ENCODE results near the gene UBE4B. TPM values are rescaled to one million over a fixed set of nuclear protein-coding genes. Genes with fewer than 3 reads are reported as not detected.

The UBE4B gene
- total and polyA plus RNA-seq, 9 donors: 26.3 to 46.9 (median 38.9) TPM

GRCh38 chr1:10042746-10043145 is 10.0 kb downstream of the UBE4B start:
- Histone ChIP-seq H3K4me1 (ENCODE audit: insufficient read depth) (peaks cover 32% of the 10 kb centered on the region), H3K27ac (no peak overlapping the region), H3K36me3 (no peaks in the 10 kb centered on the region), H3K4me3 (no peak overlapping the region), H3K27me3 (no peaks in the 10 kb centered on the region), H3K9me3 (no peaks in the 10 kb centered on the region)
- no peak for DNase-seq
- WGBS, 3 donors: 89 to 92% (median 91%) methylated on average over 4 of the region's 4 CpGs
- TF ChIP-seq CTCF (IDR thresholded peaks at IDR 0.05): no peak
- TF ChIP-seq POLR2A (IDR thresholded peaks at IDR 0.05): no peak
- TF ChIP-seq EP300 (IDR thresholded peaks at IDR 0.05): no peak
- intact Hi-C loops (cut with DNase I): no loop called here

GRCh38 chr1:10045480-10046355 is 13.0 kb downstream of the UBE4B start:
- peak overlapping the region; percentile 45 to 50 for H3K27ac ChIP-seq
- H3K4me1 ChIP-seq (ENCODE audit: insufficient read depth): peaks cover 24% of the 10 kb centered on the region
- H3K36me3 ChIP-seq: no peaks in the 10 kb centered on the region
- DNase-seq: peak in 1 of 5 donors; percentile 44
- no peaks in the 10 kb centered on the region for H3K9me3 ChIP-seq
- H3K4me3 ChIP-seq: no peak overlapping the region
- no peak for TF ChIP-seq POLR2A (IDR thresholded peaks at IDR 0.05)
- no peak for TF ChIP-seq EP300 (IDR thresholded peaks at IDR 0.05)
- no peak for TF ChIP-seq CTCF (IDR thresholded peaks at IDR 0.05)
- no peaks in the 10 kb centered on the region for H3K27me3 ChIP-seq
- intact Hi-C loops (cut with DNase I): no loop called here
- WGBS, 3 donors: 49 to 52% (median 50%) methylated on average over 8 of the region's 8 CpGs

- Histone ChIP-seq H3K27ac (peak overlapping the region; percentile 45 to 50), H3K36me3 (no peaks in the 10 kb centered on the region), H3K4me3 (no peak overlapping the region), H3K4me1 (ENCODE audit: insufficient read depth) (peaks cover 24% of the 10 kb centered on the region), H3K9me3 (no peaks in the 10 kb centered on the region), H3K27me3 (no peaks in the 10 kb centered on the region)
- 60 to 65% (median 64%) methylated on average over 8 of the region's 8 CpGs for WGBS, 3 donors
- intact Hi-C loops (cut with DNase I): no loop called here
- peak in 2 of 5 donors; percentile 30 to 51 for DNase-seq
- TF ChIP-seq POLR2A (IDR thresholded peaks at IDR 0.05) (no peak), CTCF (IDR thresholded peaks at IDR 0.05) (no peak), EP300 (IDR thresholded peaks at IDR 0.05) (no peak)
Observed at GRCh38 chr1:10046356-10047085, 13.8 kb downstream of the UBE4B start.

GRCh38 chr1:10048601-10049000 is 15.8 kb downstream of the UBE4B start:
- TF ChIP-seq POLR2A (IDR thresholded peaks at IDR 0.05) (no peak), EP300 (IDR thresholded peaks at IDR 0.05) (no peak), CTCF (IDR thresholded peaks at IDR 0.05) (no peak)
- WGBS, 3 donors: 90 to 97% (median 95%) methylated on average over 3 of the region's 3 CpGs
- no peak overlapping the region for H3K27ac ChIP-seq
- H3K4me1 ChIP-seq (ENCODE audit: insufficient read depth): peaks cover 24% of the 10 kb centered on the region
- H3K4me3 ChIP-seq: no peak overlapping the region
- no peaks in the 10 kb centered on the region for H3K9me3 ChIP-seq
- no peaks in the 10 kb centered on the region for H3K27me3 ChIP-seq
- intact Hi-C loops (cut with DNase I): no loop called here
- no peaks in the 10 kb centered on the region for H3K36me3 ChIP-seq
- DNase-seq: no peak
